Stromal cell of bone marrow (primary cell): ENCODE results near the gene TFPI2.

Source experiments
- DNase-seq: peaks from one replicate; pipeline ENCODE4 v3.0.0-alpha.2; 2012; ENCODE audit warnings: low read depth

TFPI2 gene

GRCh38 chr7:93910076-93910994, 19.8 kb upstream of the TFPI2 start:
- peak; percentile 67 for DNase-seq

GRCh38 chr7:93906267-93906666, 15.7 kb upstream of the TFPI2 start, which contains the start of gene GNGT1:
GNGT1 (plus strand) TSS chr7:93906567; CDS start chr7:93906747, 180 bp downstream.
- DNase-seq = no peak

- no peak for DNase-seq
Measured at GRCh38 chr7:93902777-93903423, 12.3 kb upstream of the TFPI2 start.

GRCh38 chr7:93897680-93898079, 7.1 kb upstream of the TFPI2 start:
- no peak for DNase-seq

GRCh38 chr7:93895859-93896600, 5.5 kb upstream of the TFPI2 start:
- DNase-seq = no peak

GRCh38 chr7:93894966-93895640, 4.5 kb upstream of the TFPI2 start:
- DNase-seq = no peak

- DNase-seq = no peak
Measured at GRCh38 chr7:93894426-93894825, 3.9 kb upstream of the TFPI2 start.

GRCh38 chr7:93890041-93890463, 501 bp downstream of the TFPI2 start:
- DNase-seq = no peak

- DNase-seq = peak; percentile 49
Measured at GRCh38 chr7:93889261-93889660, 1.3 kb downstream of the TFPI2 start.

- DNase-seq = no peak
Measured at GRCh38 chr7:93884541-93884940, 6.0 kb downstream of the TFPI2 start.

GRCh38 chr7:93883917-93884345, 6.6 kb downstream of the TFPI2 start:
- no peak for DNase-seq

GRCh38 chr7:93883078-93883916, 7.3 kb downstream of the TFPI2 start:
- no peak for DNase-seq

- DNase-seq = no peak
Measured at GRCh38 chr7:93882468-93882867, 8.1 kb downstream of the TFPI2 start.

GRCh38 chr7:93879356-93879755, 11.2 kb downstream of the TFPI2 start:
- DNase-seq = no peak

GRCh38 chr7:93877742-93878141, 12.8 kb downstream of the TFPI2 start:
- no peak for DNase-seq

- no peak for DNase-seq
Measured at GRCh38 chr7:93873998-93874574, 16.5 kb downstream of the TFPI2 start.

GRCh38 chr7:93866886-93867285, 23.7 kb downstream of the TFPI2 start:
- no peak for DNase-seq

- no peak for DNase-seq
Measured at GRCh38 chr7:93862651-93863050, 27.9 kb downstream of the TFPI2 start.

- no peak for DNase-seq
Measured at GRCh38 chr7:93861325-93861949, 29.1 kb downstream of the TFPI2 start.

- DNase-seq = no peak
Measured at GRCh38 chr7:93860261-93860660, 30.3 kb downstream of the TFPI2 start.
